Measurements from ENCODE around the gene ESAM.

ESAM gene

GRCh38 chr11:124754710-124755109, 7.4 kb downstream of the ESAM start:
- in situ Hi-C loops (cut with MboI; ENCODE audit: low pct_unique_long_range_greater_than_20kb, low sequenced_read_pairs), result no loop called here
- no peak for DNase-seq

GRCh38 chr11:124754309-124754708, 7.8 kb downstream of the ESAM start:
- in situ Hi-C loops (cut with MboI; ENCODE audit: low pct_unique_long_range_greater_than_20kb, low sequenced_read_pairs), result no loop called here
- DNase-seq, result no peak

- in situ Hi-C loops (cut with MboI; ENCODE audit: low pct_unique_long_range_greater_than_20kb, low sequenced_read_pairs), result no loop called here
- DNase-seq, result no peak
Observed at GRCh38 chr11:124753624-124754023, 8.5 kb downstream of the ESAM start.

- peak; percentile 46 for DNase-seq
- in situ Hi-C loops (cut with MboI; ENCODE audit: low pct_unique_long_range_greater_than_20kb, low sequenced_read_pairs), result no loop called here
Observed at GRCh38 chr11:124753205-124753604, 8.9 kb downstream of the ESAM start.

- in situ Hi-C loops (cut with MboI; ENCODE audit: low pct_unique_long_range_greater_than_20kb, low sequenced_read_pairs), result no loop called here
Observed at GRCh38 chr11:124752471-124753102, 9.5 kb downstream of the ESAM start.

GRCh38 chr11:124751741-124752470, 10.2 kb downstream of the ESAM start, which contains the start of gene VSIG2:
TSS of gene VSIG2 (minus strand) at chr11:124752255. CDS start at chr11:124752137, 118 bp downstream.
- in situ Hi-C loops (cut with MboI; ENCODE audit: low pct_unique_long_range_greater_than_20kb, low sequenced_read_pairs), result no loop called here
- DNase-seq, result no peak

More at GRCh38 chr11:124752471-124753102, 9.5 kb downstream of the ESAM start:
- DNase-seq, result no peak

- no peak for DNase-seq
- in situ Hi-C loops (cut with MboI; ENCODE audit: low pct_unique_long_range_greater_than_20kb, low sequenced_read_pairs), result no loop called here
Observed at GRCh38 chr11:124751391-124751740, 10.7 kb downstream of the ESAM start.

GRCh38 chr11:124749912-124750311, 12.2 kb downstream of the ESAM start:
- DNase-seq, result no peak
- in situ Hi-C loops (cut with MboI; ENCODE audit: low pct_unique_long_range_greater_than_20kb, low sequenced_read_pairs), result no loop called here

- DNase-seq, result no peak
- in situ Hi-C loops (cut with MboI; ENCODE audit: low pct_unique_long_range_greater_than_20kb, low sequenced_read_pairs), result no loop called here
Observed at GRCh38 chr11:124748481-124749343, 13.4 kb downstream of the ESAM start.

- no peak for DNase-seq
- in situ Hi-C loops (cut with MboI; ENCODE audit: low pct_unique_long_range_greater_than_20kb, low sequenced_read_pairs), result no loop called here
Observed at GRCh38 chr11:124748100-124748418, 14.0 kb downstream of the ESAM start.

- no peak for DNase-seq
- in situ Hi-C loops (cut with MboI; ENCODE audit: low pct_unique_long_range_greater_than_20kb, low sequenced_read_pairs), result no loop called here
Observed at GRCh38 chr11:124747406-124748099, 14.5 kb downstream of the ESAM start.

GRCh38 chr11:124746621-124747243, 15.4 kb downstream of the ESAM start:
- no peak for DNase-seq
- in situ Hi-C loops (cut with MboI; ENCODE audit: low pct_unique_long_range_greater_than_20kb, low sequenced_read_pairs), result no loop called here

- DNase-seq, result no peak
- in situ Hi-C loops (cut with MboI; ENCODE audit: low pct_unique_long_range_greater_than_20kb, low sequenced_read_pairs), result no loop called here
Observed at GRCh38 chr11:124745835-124746620, 16.1 kb downstream of the ESAM start.

- in situ Hi-C loops (cut with MboI; ENCODE audit: low pct_unique_long_range_greater_than_20kb, low sequenced_read_pairs), result no loop called here
- DNase-seq, result no peak
Observed at GRCh38 chr11:124745270-124745834, 16.7 kb downstream of the ESAM start.

GRCh38 chr11:124743050-124743449, 19.0 kb downstream of the ESAM start:
- in situ Hi-C loops (cut with MboI; ENCODE audit: low pct_unique_long_range_greater_than_20kb, low sequenced_read_pairs), result no loop called here
- no peak for DNase-seq

GRCh38 chr11:124742555-124742954, 19.5 kb downstream of the ESAM start:
- in situ Hi-C loops (cut with MboI; ENCODE audit: low pct_unique_long_range_greater_than_20kb, low sequenced_read_pairs), result no loop called here
- no peak for DNase-seq

GRCh38 chr11:124740277-124740882, 21.7 kb downstream of the ESAM start:
- DNase-seq, result peak; percentile 43
- in situ Hi-C loops (cut with MboI; ENCODE audit: low pct_unique_long_range_greater_than_20kb, low sequenced_read_pairs), result no loop called here

Measured in KBM-7 (cell line).